Measurements from ENCODE around the gene SIX6. TPM values are rescaled to one million over a fixed set of nuclear protein-coding genes. Genes with fewer than 3 reads are reported as not detected.

Gene SIX6
- total RNA-seq, 4 donors from 2014 or later: not detected

GRCh38 chr14:60490270-60490669 is 18.7 kb upstream of the SIX6 start:
- ATAC-seq (ENCODE audit: low FRiP score): no peak

GRCh38 chr14:60495946-60496345 is 13.0 kb upstream of the SIX6 start:
- ATAC-seq (ENCODE audit: low FRiP score) (no peak), DNase-seq (ENCODE audit: low spot score) (no peak)
- TF ChIP-seq CTCF (IDR thresholded peaks at IDR 0.05): no peak

More at GRCh38 chr14:60490270-60490669, 18.7 kb upstream of the SIX6 start:
- no peak for TF ChIP-seq CTCF (IDR thresholded peaks at IDR 0.05)
- DNase-seq (ENCODE audit: low spot score): no peak

- DNase-seq (ENCODE audit: low spot score): no peak
- no peak for TF ChIP-seq CTCF (IDR thresholded peaks at IDR 0.05)
Observed at GRCh38 chr14:60502541-60502940, 6.4 kb upstream of the SIX6 start.

GRCh38 chr14:60505448-60505847 is 3.5 kb upstream of the SIX6 start:
- TF ChIP-seq CTCF (IDR thresholded peaks at IDR 0.05): no peak
- no peak for DNase-seq (ENCODE audit: low spot score)
- no peak for ATAC-seq (ENCODE audit: low FRiP score)

More at GRCh38 chr14:60502541-60502940, 6.4 kb upstream of the SIX6 start:
- ATAC-seq (ENCODE audit: low FRiP score): no peak

- no peak for DNase-seq (ENCODE audit: low spot score)
- no peak for ATAC-seq (ENCODE audit: low FRiP score)
- TF ChIP-seq CTCF (IDR thresholded peaks at IDR 0.05): no peak
Observed at GRCh38 chr14:60506010-60506409, 2.9 kb upstream of the SIX6 start.

GRCh38 chr14:60506462-60506984 is 2.4 kb upstream of the SIX6 start:
- TF ChIP-seq CTCF (IDR thresholded peaks at IDR 0.05): no peak
- DNase-seq (ENCODE audit: low spot score): no peak
- ATAC-seq (ENCODE audit: low FRiP score): no peak

- DNase-seq (ENCODE audit: low spot score) (no peak), ATAC-seq (ENCODE audit: low FRiP score) (no peak)
- TF ChIP-seq CTCF (IDR thresholded peaks at IDR 0.05): no peak
Observed at GRCh38 chr14:60506985-60507829, 1.7 kb upstream of the SIX6 start.
